Osteoblast (primary cell): Measurements from ENCODE around the gene RFFL. TPM values are rescaled to one million over a fixed set of nuclear protein-coding genes. Genes with fewer than 3 reads are reported as not detected.
A peak's percentile ranks its signal among the peaks of the same experiment; 100 is the strongest.

Experiments used
- DNase-seq: peaks from one replicate; pipeline ENCODE4 v3.0.0; 2011; ENCODE audit warnings: low spot score, mixed read lengths; ENCODE audit not compliant: insufficient read length; ENCODE audit errors: missing footprints
- H2AFZ ChIP-seq: 2 replicates; pipeline ENCODE4 v1.6.0; 2011; ENCODE audit warnings: mild to moderate bottlenecking, low read length
- H3K27ac ChIP-seq: 2 replicates; pipeline ENCODE4 v1.5.1; 2011; ENCODE audit warnings: mild to moderate bottlenecking, low read depth, low read length, moderate library complexity
- H3K27me3 ChIP-seq: 2 replicates; pipeline ENCODE4 v1.6.0; 2012; ENCODE audit warnings: mild to moderate bottlenecking, control low read depth, inconsistent platforms, low read length, moderate library complexity; ENCODE audit not compliant: insufficient read depth
- H3K36me3 ChIP-seq: 2 replicates; pipeline ENCODE4 v1.5.1; 2011; ENCODE audit warnings: mild to moderate bottlenecking, low read length, control low read depth, moderate library complexity; ENCODE audit not compliant: insufficient read depth
- H3K4me1 ChIP-seq: 2 replicates; pipeline ENCODE4 v1.5.1; 2011; ENCODE audit warnings: mild to moderate bottlenecking, low read length, control low read depth, moderate library complexity; ENCODE audit not compliant: insufficient read depth
- H3K4me2 ChIP-seq: 2 replicates; pipeline ENCODE4 v1.6.0; 2011; ENCODE audit warnings: mild to moderate bottlenecking, low read length; ENCODE audit not compliant: insufficient read depth
- H3K4me3 ChIP-seq: fragments of 200-600 bp; sonication (generic); 3 replicates; pipeline ENCODE4 v1.5.1; 2012; ENCODE audit warnings: mild to moderate bottlenecking, low read length, inconsistent platforms; ENCODE audit not compliant: insufficient read depth
- H3K79me2 ChIP-seq: 2 replicates; pipeline ENCODE4 v1.6.0; 2012; ENCODE audit warnings: mild to moderate bottlenecking, low read length, control low read depth, inconsistent platforms; ENCODE audit not compliant: insufficient read depth
- H3K9me3 ChIP-seq: 2 replicates; pipeline ENCODE4 v1.5.1; 2011; ENCODE audit warnings: low read depth, low read length, control low read depth
- H4K20me1 ChIP-seq: 2 replicates; pipeline ENCODE4 v1.6.0; 2012; ENCODE audit warnings: mild to moderate bottlenecking, low read length, control low read depth; ENCODE audit not compliant: insufficient read depth
- total RNA-seq: library from RNA; depleted of rRNA; stranded (reverse); fragments of >200 nt; gene quantifications from 2 replicates; pipeline ENCODE4 v1.2.3, GENCODE V29; 2012
- TF ChIP-seq, protein P1 (sequence below): IDR thresholded peaks from 2 replicates; pipeline ENCODE4 v1.5.1; 2011; ENCODE audit warnings: mild to moderate bottlenecking, low read depth, low read length, moderate library complexity; ENCODE audit errors: extremely low read depth

The RFFL gene
- total RNA-seq, 1 donor = 15.2 TPM

DNA sequence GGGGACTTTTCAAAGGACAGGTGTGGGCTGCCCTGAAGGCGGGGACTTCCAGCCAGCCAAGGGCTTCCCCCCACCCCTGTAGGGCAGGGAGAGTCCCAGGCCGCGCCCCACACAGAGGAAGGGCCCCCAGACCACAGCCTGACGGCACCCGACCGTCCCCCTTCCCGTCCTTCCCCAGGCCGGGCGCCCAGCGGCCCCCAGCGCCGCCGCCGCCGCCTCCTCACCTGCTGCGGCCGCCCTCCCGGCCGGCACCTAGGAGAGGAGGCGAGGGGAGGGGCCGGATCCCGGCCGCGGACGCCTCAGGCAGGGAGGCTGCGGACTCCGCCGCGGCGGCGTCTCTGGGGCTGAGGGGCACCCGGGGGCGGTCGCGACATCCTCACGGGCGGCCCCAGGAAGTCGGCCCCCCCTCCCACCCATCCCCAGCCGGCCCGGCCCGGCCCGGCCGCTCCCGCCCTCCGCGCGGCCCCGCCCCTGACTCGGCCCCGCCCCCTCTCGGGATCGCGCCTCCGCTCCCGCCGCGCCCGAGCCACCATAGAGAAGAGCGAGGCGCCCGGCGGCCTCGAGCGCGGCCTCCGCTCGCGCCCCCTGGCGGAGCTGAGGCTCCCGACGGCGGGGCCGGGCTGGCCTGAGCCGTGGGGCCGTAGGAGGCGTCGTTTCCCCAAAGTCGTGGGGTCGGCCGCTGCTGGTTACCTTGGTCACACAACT, 25.5 kb upstream of the RFFL start:
- H4K20me1 ChIP-seq = no peaks in the 10 kb centered on the region
- peak; percentile 97 for DNase-seq
- TF ChIP-seq, protein P1, sequence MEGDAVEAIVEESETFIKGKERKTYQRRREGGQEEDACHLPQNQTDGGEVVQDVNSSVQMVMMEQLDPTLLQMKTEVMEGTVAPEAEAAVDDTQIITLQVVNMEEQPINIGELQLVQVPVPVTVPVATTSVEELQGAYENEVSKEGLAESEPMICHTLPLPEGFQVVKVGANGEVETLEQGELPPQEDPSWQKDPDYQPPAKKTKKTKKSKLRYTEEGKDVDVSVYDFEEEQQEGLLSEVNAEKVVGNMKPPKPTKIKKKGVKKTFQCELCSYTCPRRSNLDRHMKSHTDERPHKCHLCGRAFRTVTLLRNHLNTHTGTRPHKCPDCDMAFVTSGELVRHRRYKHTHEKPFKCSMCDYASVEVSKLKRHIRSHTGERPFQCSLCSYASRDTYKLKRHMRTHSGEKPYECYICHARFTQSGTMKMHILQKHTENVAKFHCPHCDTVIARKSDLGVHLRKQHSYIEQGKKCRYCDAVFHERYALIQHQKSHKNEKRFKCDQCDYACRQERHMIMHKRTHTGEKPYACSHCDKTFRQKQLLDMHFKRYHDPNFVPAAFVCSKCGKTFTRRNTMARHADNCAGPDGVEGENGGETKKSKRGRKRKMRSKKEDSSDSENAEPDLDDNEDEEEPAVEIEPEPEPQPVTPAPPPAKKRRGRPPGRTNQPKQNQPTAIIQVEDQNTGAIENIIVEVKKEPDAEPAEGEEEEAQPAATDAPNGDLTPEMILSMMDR = peak; percentile 59

DNA sequence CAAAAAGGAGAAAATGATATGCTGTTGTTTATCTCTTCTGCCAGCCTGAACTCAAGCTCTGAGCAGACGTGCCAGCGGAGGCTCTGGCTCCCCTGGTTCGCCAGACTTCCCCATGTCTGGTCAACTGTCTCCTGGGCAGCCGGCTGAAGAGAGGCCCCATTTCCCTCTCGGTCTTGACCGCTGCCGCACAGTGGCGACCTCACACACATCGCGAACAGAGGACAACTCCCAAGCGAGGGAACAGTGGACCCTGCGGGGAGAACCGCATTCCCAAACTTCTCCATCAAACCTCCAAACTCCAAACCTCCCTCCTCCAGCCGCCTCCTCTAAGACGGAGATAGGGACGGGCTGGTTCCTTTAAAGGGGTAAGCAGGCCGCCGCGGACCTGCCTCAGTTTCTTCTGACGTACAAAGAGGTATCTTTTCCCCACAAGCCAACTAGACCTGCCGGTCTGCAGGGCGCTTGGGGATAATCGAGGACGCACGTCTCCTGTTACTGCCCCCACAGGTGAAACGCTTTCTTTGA, 24.9 kb upstream of the RFFL start:
- Histone ChIP-seq H3K79me2 (peaks cover 51% of the 10 kb centered on the region), H3K27ac (peak overlapping the region; percentile 68)

More for the DNA sequence above, 25.5 kb upstream of the RFFL start:
- peak overlapping the region; percentile 97 for H3K4me3 ChIP-seq
- no peaks in the 10 kb centered on the region for H3K27me3 ChIP-seq
- H2AFZ ChIP-seq = peak overlapping the region; percentile 89
- H3K4me2 ChIP-seq = peak overlapping the region; percentile 93
- peak overlapping the region; percentile 81 for H3K27ac ChIP-seq
- H3K4me1 ChIP-seq = peaks cover 13% of the 10 kb centered on the region
- H3K9me3 ChIP-seq = no peaks in the 10 kb centered on the region
- no peaks in the 10 kb centered on the region for H3K36me3 ChIP-seq
- H3K79me2 ChIP-seq = peaks cover 46% of the 10 kb centered on the region

DNA sequence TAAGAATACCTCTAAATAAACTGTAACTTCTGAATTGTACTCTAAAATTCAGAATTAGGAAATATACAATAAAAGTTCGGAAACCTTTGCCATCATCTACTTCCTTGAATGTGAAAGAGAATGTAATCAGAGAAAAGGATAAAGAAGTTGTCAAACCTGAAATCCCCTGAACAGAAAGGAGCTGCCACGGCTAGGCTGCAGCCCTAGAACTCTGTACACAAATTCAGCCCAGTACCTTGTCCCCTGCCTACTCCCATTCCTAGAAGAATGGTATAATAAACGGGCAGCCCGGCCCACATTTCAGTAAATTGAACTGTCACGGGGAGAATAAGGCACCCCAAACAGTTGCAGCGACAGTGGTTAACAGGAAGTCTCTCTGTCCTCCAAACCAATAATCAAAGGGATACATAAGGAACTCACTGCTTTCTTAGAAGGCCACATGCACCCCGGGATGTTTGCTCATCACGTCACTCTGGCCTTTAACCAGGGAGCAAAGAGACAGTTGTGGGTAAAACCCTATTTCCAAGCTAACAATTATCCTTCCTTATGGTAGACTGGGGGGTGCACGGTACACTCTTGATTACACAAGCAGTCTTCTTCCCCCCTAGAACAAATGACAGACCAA, 24.3 kb upstream of the RFFL start:
- H3K79me2 ChIP-seq = peaks cover 56% of the 10 kb centered on the region
- no peak for DNase-seq
- no peaks in the 10 kb centered on the region for H3K27me3 ChIP-seq

More for the DNA sequence above, 24.9 kb upstream of the RFFL start:
- Histone ChIP-seq H2AFZ (peak overlapping the region; percentile 89), H3K4me1 (peaks cover 13% of the 10 kb centered on the region), H4K20me1 (no peaks in the 10 kb centered on the region), H3K36me3 (no peaks in the 10 kb centered on the region), H3K4me3 (peak overlapping the region; percentile 97), H3K9me3 (no peaks in the 10 kb centered on the region), H3K27me3 (no peaks in the 10 kb centered on the region), H3K4me2 (peak overlapping the region; percentile 93)
- DNase-seq = peak; percentile 80
- TF ChIP-seq, protein P1 = no peak

More for the DNA sequence above, 24.3 kb upstream of the RFFL start:
- H3K4me3 ChIP-seq = peak overlapping the region; percentile 97
- H3K27ac ChIP-seq = peak overlapping the region; percentile 68
- peak overlapping the region; percentile 89 for H2AFZ ChIP-seq
- H3K9me3 ChIP-seq = no peaks in the 10 kb centered on the region
- no peaks in the 10 kb centered on the region for H4K20me1 ChIP-seq
- peaks cover 15% of the 10 kb centered on the region for H3K4me1 ChIP-seq
- H3K4me2 ChIP-seq = peak overlapping the region; percentile 93
- TF ChIP-seq, protein P1 = no peak
- H3K36me3 ChIP-seq = no peaks in the 10 kb centered on the region
